ENCODE measurements around the gene ATAT1. TPM values are rescaled to one million over a fixed set of nuclear protein-coding genes. Genes with fewer than 3 reads are reported as not detected.

Gene ATAT1
- total and polyA plus RNA-seq, 10 of the 15 experiments (the other 5 are each of a cell fraction or from before 2014, with no cell fraction given), result 1.1 to 14.2 (median 6.9) TPM

- intact Hi-C loops (cut with micrococcal nuclease; ENCODE audit: unreplicated experiment) (loop anchor here (2.0 kb wide), 2 partner anchors 57 to 59 kb away; partner anchors contain the start of genes DHX16, GNL1 and PRR3), in situ Hi-C loops (cut with MboI) (loop anchor here (5.0 kb wide), 1 partner anchor 101 kb away; the partner anchor contains the start of gene MDC1)
- H2AFZ ChIP-seq (ENCODE audit: control insufficient read depth, low read depth, low read length), result no peak overlapping the region
- ChIA-PET SMC1A (ENCODE audit: uncharacterized antibody, unreplicated experiment) (interaction anchor here (0.8 to 3.3 kb wide), 8 partner anchors 19 to 150 kb away, joined by 3 to 19 read pairs (median 4); partner anchors contain the start of gene ABCF1), RAD21 (ENCODE audit: unreplicated experiment) (interaction anchor here (1.4 to 2.4 kb wide), 3 partner anchors 19 to 297 kb away, joined by 4 to 8 read pairs (median 4); partner anchors contain the start of gene VARS2), CTCF (interaction anchor here (0.7 to 4.2 kb wide), 7 partner anchors 19 to 133 kb away, joined by 3 to 41 read pairs (median 5); no protein-coding TSS in a partner anchor), POLR2A (interaction anchor here (0.7 to 3.1 kb wide), 15 partner anchors 10 to 292 kb away, joined by 3 to 16 read pairs (median 8); partner anchors contain the start of genes GNL1, GTF2H4, MDC1 and PRR3)
- H3K27me3 ChIP-seq (replicated peaks in 1 of 2; ENCODE audit: control insufficient read depth in 2 of 2, insufficient read depth in 2 of 2, low read length in 1 of 2), result no peaks in the 10 kb centered on the region
- no peak for DNase-seq (ENCODE audit: low read depth, low spot score)
- peak; percentile 0; the same call in 2 of the 3 replicates for ATAC-seq
- H4K20me1 ChIP-seq (ENCODE audit: control insufficient read depth, insufficient read depth), result 0 out of 2 replicates have a peak, but pooled peaks cover 6% of the 10 kb centered on the region
- H3K4me3 ChIP-seq, result peak overlapping the region; percentile 75
- H3K79me2 ChIP-seq (ENCODE audit: control insufficient read depth, insufficient read depth, low read length), result peaks cover 62% of the 10 kb centered on the region
- WGBS (ENCODE audit: insufficient coverage, insufficient replicate concordance, low lambda C conversion rate, missing lambda C conversion rate), result 0% methylated on average over 10 of the region's 10 CpGs
- FAIRE-seq, result no peak
- H3K4me2 ChIP-seq (ENCODE audit: control insufficient read depth, insufficient read depth), result peak overlapping the region; percentile 94
- peaks cover 3% of the 10 kb centered on the region for H3K4me1 ChIP-seq (ENCODE audit: control insufficient read depth, insufficient read depth, low read length)
- peak overlapping the region; percentile 99 for H3K27ac ChIP-seq (ENCODE audit: control insufficient read depth, insufficient read depth)
- peaks cover 2 to 32% of the 10 kb centered on the region in 2 experiments; a peak in 3 of 4 replicates for H3K36me3 ChIP-seq (ENCODE audit: control insufficient read depth in 2 of 2, insufficient read depth in 2 of 2, low read length in 1 of 2)
- BruUV-seq (replicated peaks), result no TSS peak
- no peaks in the 10 kb centered on the region; the same call in 2 of the 3 replicates for H3K9me3 ChIP-seq (replicated peaks; ENCODE audit: control insufficient read depth, insufficient read depth, low read length)
- H3K9ac ChIP-seq (ENCODE audit: control insufficient read depth, insufficient read depth, low read length), result peak overlapping the region; percentile 100
- no peak for TF ChIP-seq EP300 (IDR thresholded peaks at IDR 0.05; ENCODE audit: borderline replicate concordance in 1 of 2, control insufficient read depth in 1 of 2, low read depth in 2 of 2, low read length in 2 of 2)
- no peak for TF ChIP-seq PAX5 (IDR thresholded peaks at IDR 0.05; ENCODE audit: borderline replicate concordance, low read depth, low read length)
- TF ChIP-seq EGR1 (IDR thresholded peaks at IDR 0.05; ENCODE audit: borderline replicate concordance in 1 of 2, low read depth in 2 of 2, low read length in 2 of 2), result no peak
- no peak; the same call in 1 of the 2 replicates for TF ChIP-seq CHD1 (IDR thresholded peaks at IDR 0.05; ENCODE audit: low read depth, low read length)
- TF ChIP-seq CBX3 (IDR thresholded peaks at IDR 0.05; ENCODE audit: borderline replicate concordance, low read depth), result no peak
- peak; percentile 94 for TF ChIP-seq SMAD5 (IDR thresholded peaks at IDR 0.05; ENCODE audit: low read depth)
- TF ChIP-seq TBL1XR1 (IDR thresholded peaks at IDR 0.05; ENCODE audit: low read depth, low read length), result no peak
- TF ChIP-seq E2F8 (IDR thresholded peaks at IDR 0.05; ENCODE audit: low read depth, partially characterized antibody), result no peak
- no peak for TF ChIP-seq SREBF1 (IDR thresholded peaks at IDR 0.05; ENCODE audit: low read length)
- TF ChIP-seq HDAC6 (IDR thresholded peaks at IDR 0.05; ENCODE audit: unreplicated experiment), result peak; percentile 21
- no peak for TF ChIP-seq IKZF1 (conservative IDR thresholded peaks at IDR 0.05)
- TF ChIP-seq ATF7 (IDR thresholded peaks at IDR 0.05; ENCODE audit: low read depth), result no peak
- no peak for TF ChIP-seq NR2F1 (conservative IDR thresholded peaks at IDR 0.05)
- peak; percentile 11; the same call in 1 of the 2 replicates for TF ChIP-seq NFIC (IDR thresholded peaks at IDR 0.05; ENCODE audit: low read depth, low read length)
- TF ChIP-seq RELB (IDR thresholded peaks at IDR 0.05; ENCODE audit: low read depth), result no peak
- TF ChIP-seq HSF1 (IDR thresholded peaks at IDR 0.05; ENCODE audit: low read depth, low read length), result no peak
- peak; percentile 77 for TF ChIP-seq POLR2A (IDR thresholded peaks at IDR 0.05; ENCODE audit: low read depth, low read length)
Observed at GRCh38 chr6:30615958-30616810, 10.5 kb upstream of the ATAT1 start.

All from GM12878 (cell line).